ENCODE measurements around the gene PLEKHA6. TPM values are rescaled to one million over a fixed set of nuclear protein-coding genes. Genes with fewer than 3 reads are reported as not detected.
A peak's percentile ranks its signal among the peaks of the same experiment; 100 is the strongest.

The PLEKHA6 gene
- total RNA-seq, 6 donors from 2014 or later, result 3.3 to 6.9 (median 4.9) TPM

DNA sequence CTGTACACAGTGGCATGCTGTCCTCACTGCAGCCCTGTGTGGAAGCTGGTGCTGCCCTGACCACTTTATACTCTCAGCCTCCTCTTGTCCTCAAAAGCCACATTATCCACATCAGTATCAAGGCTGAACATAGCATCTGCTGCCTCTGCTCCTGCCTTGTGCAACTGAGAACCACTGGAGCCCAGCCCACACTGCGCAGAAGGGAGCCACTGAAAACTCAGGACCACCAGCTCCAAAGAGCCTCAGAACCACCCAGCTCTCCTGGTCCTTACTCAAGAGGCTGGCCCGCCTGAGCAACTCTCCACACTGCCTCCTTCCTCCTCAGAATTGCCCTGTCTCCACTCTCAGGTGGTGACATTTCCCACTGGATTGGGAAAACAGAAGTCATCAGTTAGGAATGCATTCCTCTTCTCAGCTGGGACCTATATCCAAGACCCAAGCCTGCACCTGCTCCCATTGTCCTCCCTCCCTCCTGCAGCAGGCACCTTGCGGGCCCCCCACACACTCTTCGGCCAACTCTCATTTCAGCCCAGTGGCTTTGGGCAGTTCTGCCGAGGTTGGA is 156.4 kb downstream of the PLEKHA6 start:
- no peak for ATAC-seq (ENCODE audit: low FRiP score in 2 of 2)
- no peak for TF ChIP-seq POLR2A (IDR thresholded peaks at IDR 0.05)
- TF ChIP-seq POLR2AphosphoS5 (IDR thresholded peaks at IDR 0.05), result no peak
- TF ChIP-seq, protein P1, sequence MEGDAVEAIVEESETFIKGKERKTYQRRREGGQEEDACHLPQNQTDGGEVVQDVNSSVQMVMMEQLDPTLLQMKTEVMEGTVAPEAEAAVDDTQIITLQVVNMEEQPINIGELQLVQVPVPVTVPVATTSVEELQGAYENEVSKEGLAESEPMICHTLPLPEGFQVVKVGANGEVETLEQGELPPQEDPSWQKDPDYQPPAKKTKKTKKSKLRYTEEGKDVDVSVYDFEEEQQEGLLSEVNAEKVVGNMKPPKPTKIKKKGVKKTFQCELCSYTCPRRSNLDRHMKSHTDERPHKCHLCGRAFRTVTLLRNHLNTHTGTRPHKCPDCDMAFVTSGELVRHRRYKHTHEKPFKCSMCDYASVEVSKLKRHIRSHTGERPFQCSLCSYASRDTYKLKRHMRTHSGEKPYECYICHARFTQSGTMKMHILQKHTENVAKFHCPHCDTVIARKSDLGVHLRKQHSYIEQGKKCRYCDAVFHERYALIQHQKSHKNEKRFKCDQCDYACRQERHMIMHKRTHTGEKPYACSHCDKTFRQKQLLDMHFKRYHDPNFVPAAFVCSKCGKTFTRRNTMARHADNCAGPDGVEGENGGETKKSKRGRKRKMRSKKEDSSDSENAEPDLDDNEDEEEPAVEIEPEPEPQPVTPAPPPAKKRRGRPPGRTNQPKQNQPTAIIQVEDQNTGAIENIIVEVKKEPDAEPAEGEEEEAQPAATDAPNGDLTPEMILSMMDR (IDR thresholded peaks at IDR 0.05), result no peak
- no peak for TF ChIP-seq EP300 (IDR thresholded peaks at IDR 0.05)
- Histone ChIP-seq H3K9me3 (no peaks in the 10 kb centered on the region), H3K27ac (no peak overlapping the region), H3K27me3 (no peaks in the 10 kb centered on the region), H3K4me3 (no peak overlapping the region), H3K36me3 (no peaks in the 10 kb centered on the region), H3K4me1 (peaks cover 0 to 5% (median 2%) of the 10 kb centered on the region in 4 donors)
- WGBS, 2 donors, result 85 to 88% methylated on average over 5 of the region's 5 CpGs
- no peak for DNase-seq

DNA sequence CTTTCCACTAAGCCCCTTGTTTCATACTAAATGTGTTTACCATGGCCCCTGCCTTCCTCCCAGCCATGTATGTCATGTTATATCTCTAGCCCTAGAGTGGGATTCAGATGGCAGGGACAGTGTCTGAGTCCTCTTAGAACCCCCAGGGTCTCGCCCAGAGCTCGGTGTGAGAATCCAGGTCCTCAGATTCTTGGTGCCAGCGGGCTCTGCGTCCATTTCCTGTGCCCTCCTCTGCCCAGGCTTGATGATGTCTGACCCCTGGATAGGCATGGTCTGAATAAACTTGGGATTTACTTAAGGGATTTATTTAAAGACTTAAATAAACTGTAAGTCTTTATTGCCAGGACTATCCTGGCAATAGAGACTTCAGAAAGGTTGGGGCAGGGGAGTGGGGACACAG is 157.2 kb downstream of the PLEKHA6 start:
- H3K27me3 ChIP-seq, result no peaks in the 10 kb centered on the region
- no peak overlapping the region for H3K27ac ChIP-seq
- WGBS, 2 donors, result 76 to 87% methylated on average over 4 of the region's 4 CpGs
- DNase-seq (no peak), ATAC-seq (ENCODE audit: low FRiP score in 2 of 2) (no peak)
- H3K4me3 ChIP-seq, result no peak overlapping the region
- H3K9me3 ChIP-seq, result no peaks in the 10 kb centered on the region
- H3K4me1 ChIP-seq, result peaks cover 0 to 5% (median 2%) of the 10 kb centered on the region in 4 donors
- no peaks in the 10 kb centered on the region for H3K36me3 ChIP-seq
- TF ChIP-seq POLR2A (IDR thresholded peaks at IDR 0.05) (no peak), POLR2AphosphoS5 (IDR thresholded peaks at IDR 0.05) (no peak), EP300 (IDR thresholded peaks at IDR 0.05) (no peak)
- TF ChIP-seq, protein P1 (IDR thresholded peaks at IDR 0.05), result no peak

DNA sequence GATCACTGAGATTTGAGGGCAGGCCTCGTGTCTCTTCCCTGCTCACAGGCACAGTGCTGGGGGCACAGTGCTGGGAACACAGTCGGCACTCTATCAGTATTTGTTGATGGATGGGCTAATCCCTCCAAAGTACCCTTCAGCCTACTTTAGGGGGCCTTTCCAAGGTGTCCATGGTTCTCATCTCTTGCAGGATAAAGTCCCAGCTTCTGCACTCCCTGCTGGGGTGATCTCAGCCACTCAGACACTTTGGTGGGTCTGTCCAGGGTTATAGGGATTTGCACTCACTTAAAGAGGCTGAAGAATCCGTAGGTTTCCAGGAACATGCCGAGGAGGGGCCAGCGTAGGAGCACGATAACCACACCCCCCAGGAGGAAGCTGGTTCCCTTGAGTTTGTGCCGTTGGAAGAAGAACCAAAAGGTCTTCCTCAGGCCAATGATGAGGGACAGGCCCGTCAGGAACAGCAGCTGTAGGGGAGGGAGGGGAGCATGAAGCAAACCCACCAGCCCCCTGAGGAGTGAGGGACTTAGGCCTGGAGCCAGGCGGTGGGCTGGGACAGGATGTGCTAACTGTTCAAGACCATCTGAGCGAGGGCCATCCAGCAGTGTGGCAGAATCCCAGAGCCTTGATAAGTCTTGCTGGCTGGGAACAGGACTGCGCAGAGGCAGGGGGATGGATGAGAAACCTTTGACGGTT is 158.2 kb downstream of the PLEKHA6 start:
- 84 to 86% methylated on average over 11 to 12 of the region's 12 CpGs for WGBS, 2 donors
- no peak for DNase-seq
- ATAC-seq (ENCODE audit: low FRiP score in 2 of 2), result no peak

DNA sequence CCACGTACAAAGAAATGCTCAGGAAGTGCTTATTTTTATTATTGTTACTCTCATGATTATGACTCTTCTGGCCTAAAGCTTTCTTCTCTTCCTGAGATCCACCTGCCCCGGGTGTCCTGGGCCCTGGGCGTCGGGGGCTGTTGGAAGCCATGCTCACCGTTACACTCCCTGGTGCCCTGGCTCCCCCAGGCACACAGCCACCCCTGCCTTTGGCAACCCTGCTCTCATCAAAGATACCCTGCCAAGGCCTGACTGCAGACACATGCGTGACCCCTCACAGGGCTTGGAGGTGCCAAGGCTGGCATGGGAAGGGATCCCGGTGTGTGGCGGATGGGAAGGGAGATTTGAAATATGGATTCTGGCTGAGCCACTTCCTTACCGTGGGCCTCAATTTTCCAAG is 160.2 kb downstream of the PLEKHA6 start:
- TF ChIP-seq, protein P1 (IDR thresholded peaks at IDR 0.05), result no peak
- no peak for TF ChIP-seq POLR2A (IDR thresholded peaks at IDR 0.05)
- TF ChIP-seq POLR2AphosphoS5 (IDR thresholded peaks at IDR 0.05), result no peak
- no peaks in the 10 kb centered on the region for H3K4me1 ChIP-seq
- H3K4me3 ChIP-seq, result no peak overlapping the region
- 71 to 84% methylated on average over 6 to 9 of the region's 9 CpGs for WGBS, 2 donors
- H3K9me3 ChIP-seq, result no peaks in the 10 kb centered on the region
- no peak for ATAC-seq (ENCODE audit: low FRiP score in 2 of 2)
- H3K27ac ChIP-seq, result no peak overlapping the region
- no peaks in the 10 kb centered on the region for H3K36me3 ChIP-seq
- no peaks in the 10 kb centered on the region for H3K27me3 ChIP-seq
- peak in 1 of 2 donors; percentile 68 for DNase-seq

More for the DNA sequence above, 158.2 kb downstream of the PLEKHA6 start:
- H3K27ac ChIP-seq, result no peak overlapping the region
- H3K27me3 ChIP-seq, result no peaks in the 10 kb centered on the region
- no peaks in the 10 kb centered on the region for H3K36me3 ChIP-seq
- H3K9me3 ChIP-seq, result no peaks in the 10 kb centered on the region
- TF ChIP-seq EP300 (IDR thresholded peaks at IDR 0.05) (no peak), POLR2A (IDR thresholded peaks at IDR 0.05) (no peak), POLR2AphosphoS5 (IDR thresholded peaks at IDR 0.05) (no peak)
- TF ChIP-seq, protein P1 (IDR thresholded peaks at IDR 0.05), result no peak
- no peak overlapping the region for H3K4me3 ChIP-seq
- H3K4me1 ChIP-seq, result no peaks in the 10 kb centered on the region
